HG02678 (cell line): ENCODE measurements around the gene CDHR1.

Experiments used
- ATAC-seq: cut with Tn5 transposase; IDR thresholded peaks from one replicate; pipeline ENCODE4 v1.9.1; 2021; ENCODE audit warnings: mild to moderate bottlenecking, moderate library complexity; ENCODE audit not compliant: unreplicated experiment

CDHR1 gene

GRCh38 chr10:84198206-84198915 lies 4.0 kb downstream of the CDHR1 start:
- no peak for ATAC-seq

GRCh38 chr10:84200537-84201243 lies 6.4 kb downstream of the CDHR1 start:
- ATAC-seq, result no peak

- no peak for ATAC-seq
These were observed 6.9 kb downstream of the CDHR1 start for GRCh38 chr10:84201244-84201606.

- ATAC-seq, result no peak
These were observed 7.3 kb downstream of the CDHR1 start for GRCh38 chr10:84201682-84202081.

GRCh38 chr10:84202349-84202748 lies 8.0 kb downstream of the CDHR1 start:
- ATAC-seq, result no peak

- ATAC-seq, result peak; percentile 59
These were observed 9.8 kb downstream of the CDHR1 start for GRCh38 chr10:84204122-84204521.

- no peak for ATAC-seq
These were observed 10.3 kb downstream of the CDHR1 start for GRCh38 chr10:84204610-84205009.

GRCh38 chr10:84205049-84205852 lies 10.9 kb downstream of the CDHR1 start:
- peak; percentile 87 for ATAC-seq

GRCh38 chr10:84205853-84206525 lies 11.7 kb downstream of the CDHR1 start:
- no peak for ATAC-seq

- ATAC-seq, result no peak
These were observed 13.7 kb downstream of the CDHR1 start for GRCh38 chr10:84208023-84208422.

- ATAC-seq, result no peak
These were observed 17.2 kb downstream of the CDHR1 start for GRCh38 chr10:84211566-84211965.

- ATAC-seq, result no peak
These were observed 17.7 kb downstream of the CDHR1 start for GRCh38 chr10:84212014-84212413.

- no peak for ATAC-seq
These were observed 18.7 kb downstream of the CDHR1 start for GRCh38 chr10:84213076-84213475.

GRCh38 chr10:84214046-84214572 lies 19.8 kb downstream of the CDHR1 start:
- no peak for ATAC-seq

- peak; percentile 83 for ATAC-seq
These were observed 20.4 kb downstream of the CDHR1 start for GRCh38 chr10:84214612-84215235.

- ATAC-seq, result no peak
These were observed 22.5 kb downstream of the CDHR1 start for GRCh38 chr10:84216834-84217233.

- ATAC-seq, result no peak
These were observed 23.4 kb downstream of the CDHR1 start for GRCh38 chr10:84217746-84218145.

- ATAC-seq, result no peak
These were observed 27.6 kb downstream of the CDHR1 start for GRCh38 chr10:84221916-84222315.

- ATAC-seq, result no peak
These were observed 30.2 kb downstream of the CDHR1 start for GRCh38 chr10:84224411-84225028.
